IMR-90 (cell line): ENCODE results near the gene PLXNB3. TPM values are rescaled to one million over a fixed set of nuclear protein-coding genes. Genes with fewer than 3 reads are reported as not detected.

Experiments
- ATAC-seq: fragments of 200-7000 bp; cut with Tn5 transposase; 2 replicates; pipeline ENCODE4 v1.9.1; 2020; ENCODE audit warnings: low read depth, mild to moderate bottlenecking, moderate library complexity
- BruUV-seq: library from RNA; stranded (reverse); fragments of 400-500 nt; replicated peaks from 2 replicates; lab custom pipeline; 2021; lab: Mats Ljungman, UMichigan
- CTCF ChIA-PET: fragments of 300-600 bp; formaldehyde crosslinking; extraction: SDS; loops from one replicate; lab custom pipeline; 2021; ENCODE audit warnings: antibody characterized with exemption; lab: Yijun Ruan, JAX
- POLR2A ChIA-PET: fragments of 300-600 bp; sonication (Branson Sonifier 250); formaldehyde crosslinking; loops from one replicate; lab custom pipeline; 2022; ENCODE audit warnings: antibody characterized with exemption; ENCODE audit not compliant: unreplicated experiment; lab: Charles Lee
- DNase-seq: peaks from one replicate; pipeline ENCODE4 v3.0.0; 2013
- H2AFZ ChIP-seq: replicated peaks from 2 replicates; pipeline ENCODE3; 2013; ENCODE audit warnings: low read length, mild to moderate bottlenecking; ENCODE audit not compliant: poor library complexity
- H2AK5ac ChIP-seq: 2 replicates; pipeline ENCODE4 v1.6.1; 2013; ENCODE audit warnings: low read depth, low read length, inconsistent platforms
- H2AK9ac ChIP-seq: replicated peaks from 2 replicates; pipeline ENCODE3; 2013; ENCODE audit warnings: mild to moderate bottlenecking, low read depth, low read length, moderate library complexity; ENCODE audit not compliant: poor library complexity
- H2BK120ac ChIP-seq: 2 replicates; pipeline ENCODE4 v1.6.1; 2013; ENCODE audit warnings: low read depth, low read length, inconsistent platforms
- H2BK15ac ChIP-seq: 3 replicates; pipeline ENCODE4 v1.6.1; 2013; ENCODE audit warnings: low read depth, low read length, inconsistent platforms
- H2BK20ac ChIP-seq: 2 replicates; pipeline ENCODE4 v1.6.1; 2013; ENCODE audit warnings: low read depth, mild to moderate bottlenecking, inconsistent platforms, low read length, moderate library complexity
- H2BK5ac ChIP-seq: 2 replicates; pipeline ENCODE4 v1.6.1; 2013; ENCODE audit warnings: mild to moderate bottlenecking, low read depth, low read length, inconsistent platforms; ENCODE audit not compliant: poor library complexity, severe bottlenecking
- H3K14ac ChIP-seq: replicated peaks from 2 replicates; pipeline ENCODE4 v1.6.1; 2013; ENCODE audit warnings: low read depth, low read length, inconsistent platforms
- H3K18ac ChIP-seq: 2 replicates; pipeline ENCODE4 v1.6.1; 2013; ENCODE audit warnings: low read depth, low read length, control low read depth
- H3K23ac ChIP-seq: 2 replicates; pipeline ENCODE4 v1.6.1; 2013; ENCODE audit warnings: low read depth, low read length, inconsistent platforms
- H3K27ac ChIP-seq: 2 replicates; pipeline ENCODE4 v1.5.1; 2013; ENCODE audit warnings: mild to moderate bottlenecking, control low read depth, low read length; ENCODE audit not compliant: insufficient read depth
- H3K27me3 ChIP-seq: 2 replicates; pipeline ENCODE4 v1.6.1; 2013; ENCODE audit warnings: low read length; ENCODE audit not compliant: control insufficient read depth, insufficient read depth
- H3K36me3 ChIP-seq: 2 replicates; pipeline ENCODE4 v1.6.1; 2013; ENCODE audit warnings: low read length, mixed read lengths; ENCODE audit not compliant: control insufficient read depth, insufficient read depth
- H3K4ac ChIP-seq: 2 replicates; pipeline ENCODE4 v1.6.1; 2013; ENCODE audit warnings: low read depth, low read length, inconsistent platforms
- H3K4me1 ChIP-seq: 2 replicates; pipeline ENCODE4 v1.6.1; 2013; ENCODE audit warnings: low read length, mixed read lengths; ENCODE audit not compliant: control insufficient read depth, insufficient read depth
- H3K4me2 ChIP-seq: 2 replicates; pipeline ENCODE4 v1.6.1; 2013; ENCODE audit warnings: low read depth, mild to moderate bottlenecking, control low read depth, low read length, moderate library complexity
- H3K4me3 ChIP-seq: 2 replicates; pipeline ENCODE4 v1.5.1; 2013; ENCODE audit warnings: low read depth, mild to moderate bottlenecking, control low read depth, low read length, moderate library complexity; ENCODE audit not compliant: insufficient read depth
- H3K56ac ChIP-seq: 2 replicates; pipeline ENCODE4 v1.6.1; 2013; ENCODE audit warnings: low read length, inconsistent platforms; ENCODE audit not compliant: insufficient read depth; ENCODE audit errors: extremely low read depth
- H3K79me1 ChIP-seq, 2 experiments: 2 replicates each; pipeline ENCODE4 v1.6.1; 2013; ENCODE audit warnings: low read length in 2 of 2, inconsistent platforms in 1 of 2, low read depth in 1 of 2
- H3K9ac ChIP-seq: 2 replicates; pipeline ENCODE4 v1.6.1; 2013; ENCODE audit warnings: low read depth, low read length, control low read depth
- H3K9me1 ChIP-seq: 2 replicates; pipeline ENCODE4 v1.6.1; 2013; ENCODE audit warnings: low read length, inconsistent platforms; ENCODE audit not compliant: insufficient read depth
- H3K9me3 ChIP-seq: 2 replicates; pipeline ENCODE4 v1.6.1; 2013; ENCODE audit warnings: low read length; ENCODE audit not compliant: control insufficient read depth, insufficient read depth
- H4K20me1 ChIP-seq: 2 replicates; pipeline ENCODE4 v1.6.1; 2013; ENCODE audit warnings: low read length, inconsistent platforms; ENCODE audit not compliant: insufficient read depth
- H4K5ac ChIP-seq: 2 replicates; pipeline ENCODE4 v1.6.1; 2013; ENCODE audit warnings: mild to moderate bottlenecking, low read depth, low read length, control low read depth
- H4K8ac ChIP-seq, 2 experiments: 2 replicates each; pipeline ENCODE4 v1.6.1; 2013; ENCODE audit warnings: low read depth in 2 of 2, low read length in 2 of 2, control low read depth in 1 of 2, inconsistent platforms in 1 of 2
- H4K91ac ChIP-seq: 2 replicates; pipeline ENCODE4 v1.6.1; 2013; ENCODE audit warnings: low read depth, low read length, inconsistent platforms; ENCODE audit not compliant: insufficient read depth
- BHLHE40 ChIP-seq: fragments of 150-350 bp; IDR thresholded peaks from 2 replicates; pipeline ENCODE4 v1.6.1; 2016; ENCODE audit warnings: mild to moderate bottlenecking, low read depth, low read length
- CEBPB ChIP-seq: IDR thresholded peaks from 2 replicates; pipeline ENCODE4 v1.6.1; 2012; ENCODE audit warnings: low read depth, low read length, improper control_type of control experiment
- CHD1 ChIP-seq: IDR thresholded peaks from 2 replicates; pipeline ENCODE4 v1.6.1; 2012; ENCODE audit warnings: low read depth, low read length, improper control_type of control experiment
- ELK1 ChIP-seq: fragments of 150-350 bp; IDR thresholded peaks from 2 replicates; pipeline ENCODE4 v1.6.1; 2016; ENCODE audit warnings: low read depth, mild to moderate bottlenecking, low read length, moderate library complexity, borderline replicate concordance
- FOS ChIP-seq: fragments of 150-350 bp; IDR thresholded peaks from 2 replicates; pipeline ENCODE4 v1.6.1; 2016; ENCODE audit warnings: low read depth, low read length
- MAFK ChIP-seq: IDR thresholded peaks from 2 replicates; pipeline ENCODE4 v1.6.1; 2012; ENCODE audit warnings: low read depth, low read length, improper control_type of control experiment
- MAZ ChIP-seq: IDR thresholded peaks from 2 replicates; pipeline ENCODE4 v1.6.1; 2012; ENCODE audit warnings: low read depth, mild to moderate bottlenecking, low read length, improper control_type of control experiment, moderate library complexity, borderline replicate concordance
- MXI1 ChIP-seq: IDR thresholded peaks from 2 replicates; pipeline ENCODE4 v1.6.1; 2012; ENCODE audit warnings: low read depth, mild to moderate bottlenecking, low read length, moderate library complexity, borderline replicate concordance
- NFE2L2 ChIP-seq: fragments of 150-350 bp; IDR thresholded peaks from 2 replicates; pipeline ENCODE4 v1.6.1; 2016; ENCODE audit warnings: low read depth, mild to moderate bottlenecking, low read length
- POLR2A ChIP-seq: IDR thresholded peaks from 2 replicates; pipeline ENCODE4 v1.6.1; 2012; ENCODE audit warnings: mild to moderate bottlenecking, low read depth, low read length
- RAD21 ChIP-seq: IDR thresholded peaks from 2 replicates; pipeline ENCODE4 v1.6.1; 2012; ENCODE audit warnings: low read length, improper control_type of control experiment
- RCOR1 ChIP-seq: IDR thresholded peaks from 2 replicates; pipeline ENCODE4 v1.6.1; 2012; ENCODE audit warnings: mild to moderate bottlenecking, low read length, improper control_type of control experiment; ENCODE audit not compliant: insufficient replicate concordance
- RFX5 ChIP-seq: IDR thresholded peaks from 2 replicates; pipeline ENCODE4 v1.8.0; 2012; ENCODE audit warnings: low read depth, mild to moderate bottlenecking, low read length, moderate library complexity
- SMC3 ChIP-seq: fragments of 150-350 bp; IDR thresholded peaks from 2 replicates; pipeline ENCODE4 v1.6.1; 2016; ENCODE audit warnings: low read depth, mild to moderate bottlenecking, antibody characterized with exemption, low read length, moderate library complexity
- WGBS, 2 experiments: methylation state at CpG; one replicate each; pipeline versions ENCODE4 v1.1.5 to v1.1.7; 2013; ENCODE audit warnings: missing lambda C conversion rate in 2 of 2; ENCODE audit not compliant: insufficient read length in 1 of 2; ENCODE audit errors: extremely low coverage in 2 of 2; 5-methylcytosine and 5-hydroxymethylcytosine counted together
- dilution Hi-C: fragments of 300-500 bp; cut with HindIII; formaldehyde crosslinking; loops from one replicate; pipeline ENCODE4 v1.14.3; 2018; ENCODE audit warnings: low sequenced_read_pairs; ENCODE audit not compliant: unreplicated experiment
- in situ Hi-C: fragments of 300-500 bp; cut with MboI; formaldehyde crosslinking; loops from 3 replicates; pipeline ENCODE4 v1.14.3; 2019; ENCODE audit warnings: low sequenced_read_pairs, inconsistent platforms, mixed read lengths
- intact Hi-C: fragments of 100-400 bp; cut with micrococcal nuclease; formaldehyde crosslinking; loops from 2 replicates; pipeline ENCODE4 v1.10.0; 2022
- polyA plus RNA-seq, 3 experiments: library from polyadenylated mRNA; depleted of rRNA; stranded (reverse); fragments of >200 nt; gene quantifications; 2 replicates each; pipeline ENCODE4 v1.2.3, GENCODE V29; 2012; ENCODE audit warnings: low replicate concordance in 1 of 3
- total RNA-seq: library from RNA; depleted of rRNA; stranded (reverse); fragments of >200 nt; gene quantifications from 2 replicates; pipeline ENCODE4 v1.2.3, GENCODE V29; 2012

The PLXNB3 gene
- total and polyA plus RNA-seq, 2 of the 4 experiments (the other 2 are of a cell fraction): 0.36 to 22.3 TPM

- no peak for TF ChIP-seq NFE2L2
- no peak for TF ChIP-seq CHD1
- no peak for TF ChIP-seq BHLHE40
These were observed 39.6 kb upstream of the PLXNB3 start, which contains the start of the genes ABCD1 and BCAP31 (continued) for GRCh38 chrX:153724252-153725038.

GRCh38 chrX:153725039-153725831, 38.8 kb upstream of the PLXNB3 start:
- Histone ChIP-seq H3K23ac (no peak overlapping the region), H3K18ac (no peak overlapping the region), H4K8ac (no peak overlapping the region; a peak in 1 of 4 replicates), H3K4ac (peak overlapping the region; percentile 65; the same call in 1 of the 2 replicates), H3K9ac (peak overlapping the region; percentile 60; the same call in 1 of the 2 replicates), H3K27me3 (no peaks in the 10 kb centered on the region), H3K36me3 (peaks cover 6% of the 10 kb centered on the region), H3K14ac (peak overlapping the region; percentile 59; the same call in 1 of the 2 replicates), H2BK15ac (no peak overlapping the region; the same call in 2 of the 3 replicates), H3K27ac (peak overlapping the region; percentile 77), H3K4me1 (peaks cover 17% of the 10 kb centered on the region), H2AK5ac (0 out of 2 replicates have a peak overlapping the region, but pooled peaks have one; percentile 16), H3K56ac (no peak overlapping the region), H4K5ac (0 out of 2 replicates have a peak overlapping the region, but pooled peaks have one; percentile 25), H3K4me3 (peak overlapping the region; percentile 40), H4K91ac (no peak overlapping the region), H2BK5ac (peak overlapping the region; percentile 24), H4K20me1 (peaks cover 14% of the 10 kb centered on the region), H2BK120ac (no peak overlapping the region), H3K4me2 (peak overlapping the region; percentile 88), H2AK9ac (peak overlapping the region; percentile 84), H3K79me1 (peaks cover 0 to 32% of the 10 kb centered on the region in 2 experiments; a peak in 2 of 4 replicates), H3K9me3 (no peaks in the 10 kb centered on the region), H3K9me1 (0 out of 2 replicates have a peak, but pooled peaks cover 5% of the 10 kb centered on the region), H2BK20ac (no peak overlapping the region), H2AFZ (peak overlapping the region; percentile 80)
- dilution Hi-C loops (no loop called here), intact Hi-C loops (no loop called here), in situ Hi-C loops (no loop called here)
- WGBS, 2 experiments: 84% methylated on average over 36 of the region's 55 CpGs; no CpG with 5 or more reads in 1 of the 2 experiments
- no peak for ATAC-seq
- TSS peak; percentile 50 for BruUV-seq
- no peak for DNase-seq
- POLR2A ChIA-PET: no interaction called here
- CTCF ChIA-PET: no interaction called here
- TF ChIP-seq MAFK (no peak), ELK1 (no peak), FOS (no peak), SMC3 (no peak), MAZ (no peak), NFE2L2 (no peak), CEBPB (no peak), RFX5 (no peak), RCOR1 (no peak), POLR2A (no peak), MXI1 (no peak), CHD1 (no peak), RAD21 (no peak)
